Renal cortical epithelial cell (primary cell): ENCODE results near the gene CYP27B1. TPM values are rescaled to one million over a fixed set of nuclear protein-coding genes. Genes with fewer than 3 reads are reported as not detected.

ENCODE experiments used
- DNase-seq: peaks from one replicate; pipeline ENCODE4 v3.0.0-alpha.2; 2011; ENCODE audit warnings: low read depth
- total RNA-seq: library from RNA; depleted of rRNA; stranded (reverse); fragments of >200 nt; gene quantifications from 2 replicates; pipeline ENCODE4 v1.2.3, GENCODE V29; 2014

The CYP27B1 gene
- total RNA-seq, 1 donor from 2014 or later = 0.50 TPM

DNA sequence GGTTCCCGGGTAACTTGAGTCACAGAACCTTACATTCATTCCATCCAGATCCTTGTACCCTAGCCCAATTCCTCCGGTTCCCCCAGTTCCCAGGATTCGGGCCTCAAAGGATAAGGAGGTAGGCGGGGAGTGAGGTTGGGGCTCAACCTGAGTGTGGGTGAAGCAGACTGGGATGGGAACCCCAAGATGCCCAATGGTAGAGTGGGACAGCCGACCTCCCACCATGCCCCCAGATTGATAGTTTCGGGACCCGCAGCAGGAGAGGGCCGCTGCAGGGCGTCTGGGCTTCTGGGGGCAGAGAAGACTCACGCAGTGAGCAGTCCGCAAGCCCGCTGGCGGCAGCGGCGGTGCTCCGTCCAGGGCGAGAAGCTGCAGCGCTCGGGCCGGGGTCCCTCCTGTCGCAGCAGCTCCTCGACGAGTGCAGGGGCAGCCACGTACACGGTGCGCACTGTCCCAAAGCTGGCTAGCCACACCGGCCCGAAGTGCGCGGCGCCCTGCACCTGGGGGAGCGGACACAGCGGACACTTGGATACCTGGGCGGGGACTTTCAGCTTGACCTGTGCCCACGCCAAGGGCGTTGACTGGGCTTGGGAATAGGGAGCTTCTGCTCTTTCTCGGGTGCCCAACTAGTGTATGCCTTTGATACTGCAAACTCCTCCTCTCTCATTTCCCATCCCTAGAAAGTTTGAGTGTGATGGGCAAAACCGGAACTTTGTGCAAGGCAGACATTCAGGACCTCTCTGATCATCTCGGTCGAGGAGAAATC, 997 bp downstream of the CYP27B1 start:
- DNase-seq = no peak

DNA sequence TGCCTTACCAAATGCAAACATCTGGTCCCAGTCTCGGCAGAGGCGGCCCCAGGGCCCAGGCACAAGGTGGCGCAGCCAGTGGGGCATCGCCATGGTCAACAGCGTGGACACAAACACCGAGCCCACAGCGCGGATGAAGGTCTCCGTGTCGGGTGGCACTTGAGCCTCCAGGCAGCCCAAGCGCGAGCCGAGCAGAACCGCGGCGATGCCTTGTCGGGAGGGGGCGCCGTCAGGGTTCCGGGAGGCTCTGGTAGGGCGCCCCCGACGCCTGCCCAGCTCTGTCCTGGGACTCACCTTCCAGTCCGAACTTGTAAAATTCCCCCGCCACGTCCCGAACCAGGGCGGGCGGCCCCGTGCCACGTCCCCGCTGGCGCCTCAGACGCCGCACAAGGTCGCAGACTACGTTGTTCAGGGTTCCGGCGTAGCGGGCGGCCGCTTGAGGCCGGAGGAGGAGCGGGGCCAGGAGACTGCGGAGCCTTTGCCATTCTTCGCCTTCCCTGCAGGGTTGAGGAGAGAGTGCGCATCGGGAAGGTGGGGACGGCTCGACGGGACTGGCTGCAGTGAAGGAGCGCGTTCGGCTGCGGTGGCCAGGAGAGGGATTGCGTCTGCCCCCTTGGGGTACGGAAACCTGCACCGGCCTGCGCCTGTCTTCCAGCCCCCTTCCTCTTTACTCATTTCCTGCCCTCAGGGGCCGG, 1.7 kb downstream of the CYP27B1 start:
- no peak for DNase-seq

DNA sequence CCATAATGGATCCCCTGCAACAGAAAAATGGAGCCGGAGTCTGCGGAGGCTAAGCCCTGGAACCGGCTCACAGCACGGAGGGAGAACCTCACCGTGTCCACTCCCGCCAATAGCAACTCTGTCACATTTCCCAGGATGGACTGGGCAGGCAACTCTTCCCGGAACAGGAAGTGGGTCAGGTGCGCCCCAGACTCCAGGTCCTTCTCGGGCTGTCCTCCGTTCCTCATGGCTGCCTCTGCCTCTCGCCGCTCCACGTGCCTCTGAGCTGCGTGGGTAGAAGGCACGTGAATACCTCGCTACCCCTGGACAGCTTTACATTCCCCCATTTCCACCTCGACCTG, 2.2 kb downstream of the CYP27B1 start:
- no peak for DNase-seq

DNA sequence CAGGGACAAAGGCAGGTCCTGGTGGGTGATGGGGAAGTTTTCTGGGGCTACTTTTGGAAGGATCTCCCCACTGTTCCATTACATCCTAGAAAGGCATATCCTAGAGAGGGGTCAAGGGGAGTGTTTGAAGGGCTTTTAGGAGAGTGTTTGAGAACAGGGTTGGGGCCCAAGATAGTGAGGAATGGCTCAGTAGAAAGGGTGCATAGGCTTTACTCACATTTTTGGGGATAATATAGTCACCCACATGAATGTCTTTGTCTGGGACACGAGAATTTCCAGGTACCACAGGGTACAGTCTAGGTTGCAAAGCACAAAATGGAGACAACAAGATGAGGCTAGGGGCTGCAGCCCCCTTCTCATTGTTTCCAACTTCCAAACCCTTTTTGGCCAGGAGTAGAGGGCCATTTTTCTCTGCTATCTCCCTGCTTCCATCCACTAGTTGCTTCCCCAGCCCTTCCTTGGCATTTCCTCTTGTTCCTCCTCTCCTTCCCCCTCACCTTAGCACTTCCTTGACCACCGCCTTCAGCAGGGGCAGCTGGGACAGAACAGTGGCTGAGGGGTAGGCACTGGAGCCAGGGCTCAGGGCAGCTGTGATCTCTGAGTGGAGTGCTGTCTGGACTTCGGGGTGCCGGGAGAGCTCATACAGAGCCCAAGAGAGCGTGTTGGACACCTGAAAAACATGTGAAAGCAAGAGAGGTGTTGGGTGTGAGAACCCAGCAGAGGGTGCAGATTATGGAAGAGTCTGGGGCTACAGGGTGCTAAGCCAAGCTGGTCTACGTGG, 2.8 kb downstream of the CYP27B1 start:
- no peak for DNase-seq

DNA sequence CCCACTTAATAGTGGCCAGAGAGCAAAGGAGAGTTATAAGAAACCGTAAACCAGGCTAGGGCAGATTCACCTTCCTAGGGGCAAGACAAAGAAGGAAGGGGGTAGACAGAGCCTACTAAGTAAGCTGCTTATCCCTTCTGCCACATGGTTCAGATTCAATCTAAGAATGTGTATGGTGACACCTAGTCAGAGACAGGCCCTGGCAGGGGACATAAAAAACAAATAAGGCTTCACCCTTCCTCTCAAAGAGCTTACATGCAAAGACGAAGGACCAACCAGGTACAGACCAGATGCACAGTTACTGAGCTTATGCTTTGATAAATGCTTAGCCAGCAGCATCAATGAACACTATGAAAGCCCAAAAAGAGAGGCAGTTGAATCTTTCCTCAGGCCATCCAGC, 4.4 kb downstream of the CYP27B1 start:
- no peak for DNase-seq

DNA sequence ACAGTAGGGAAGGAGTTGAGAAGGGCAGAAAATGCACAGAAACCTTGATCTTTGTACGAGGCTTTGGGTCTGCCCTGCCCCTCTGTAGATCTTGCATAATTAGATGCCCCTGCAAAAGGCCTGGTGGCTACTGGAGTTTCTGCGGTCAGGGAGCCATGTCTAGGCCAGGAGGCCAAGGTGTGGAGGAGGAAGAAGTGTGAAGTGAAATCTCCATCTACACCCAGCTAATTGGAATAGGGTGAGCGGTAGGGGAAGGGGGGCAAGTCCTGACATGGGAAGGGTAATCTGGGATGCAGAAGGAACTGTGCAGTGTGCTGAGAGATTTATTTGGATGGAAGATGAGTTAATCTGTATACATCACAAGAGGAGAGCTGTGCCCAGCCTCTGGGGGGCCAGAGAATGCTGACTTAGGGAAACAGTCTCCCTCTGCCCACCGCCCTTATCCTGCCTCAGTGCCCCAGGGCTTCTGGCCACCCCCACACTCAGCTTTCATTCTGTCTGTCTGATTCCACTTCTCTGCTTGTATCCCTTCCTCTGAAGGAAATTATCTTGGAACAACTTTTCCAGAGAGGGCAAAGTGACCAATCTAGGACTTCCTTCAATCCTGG, 5.4 kb downstream of the CYP27B1 start:
- DNase-seq = no peak

DNA sequence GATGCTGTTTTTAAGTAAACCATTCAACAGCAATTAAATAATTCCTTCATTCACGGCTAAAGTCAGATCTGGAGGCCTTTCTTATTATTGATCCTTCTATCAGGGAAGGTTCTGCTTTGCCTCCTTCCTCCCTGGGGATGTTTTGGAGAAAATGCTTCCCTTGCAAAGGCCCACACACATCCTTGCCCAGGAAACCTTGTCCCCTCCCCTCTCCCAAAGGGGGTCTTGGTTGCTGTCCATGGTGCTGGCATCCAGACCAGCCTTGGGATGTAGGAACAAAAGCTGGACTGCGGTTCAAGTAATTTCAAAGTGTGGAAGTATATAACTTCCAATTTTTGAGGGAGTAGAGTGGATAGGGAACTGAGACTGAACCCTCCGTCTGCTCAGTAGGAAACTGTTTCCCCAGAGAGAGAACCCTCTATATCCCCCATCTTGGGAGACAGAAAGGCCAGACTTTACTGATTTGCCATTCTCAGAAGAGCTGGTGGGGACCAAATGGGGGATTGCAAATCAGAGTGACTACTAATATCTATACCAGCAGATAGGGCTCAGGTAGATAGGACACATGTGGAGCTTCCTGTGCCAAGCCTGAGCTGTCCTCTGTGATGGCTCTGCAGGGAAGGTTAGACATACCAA, 6.4 kb downstream of the CYP27B1 start:
- DNase-seq = no peak

DNA sequence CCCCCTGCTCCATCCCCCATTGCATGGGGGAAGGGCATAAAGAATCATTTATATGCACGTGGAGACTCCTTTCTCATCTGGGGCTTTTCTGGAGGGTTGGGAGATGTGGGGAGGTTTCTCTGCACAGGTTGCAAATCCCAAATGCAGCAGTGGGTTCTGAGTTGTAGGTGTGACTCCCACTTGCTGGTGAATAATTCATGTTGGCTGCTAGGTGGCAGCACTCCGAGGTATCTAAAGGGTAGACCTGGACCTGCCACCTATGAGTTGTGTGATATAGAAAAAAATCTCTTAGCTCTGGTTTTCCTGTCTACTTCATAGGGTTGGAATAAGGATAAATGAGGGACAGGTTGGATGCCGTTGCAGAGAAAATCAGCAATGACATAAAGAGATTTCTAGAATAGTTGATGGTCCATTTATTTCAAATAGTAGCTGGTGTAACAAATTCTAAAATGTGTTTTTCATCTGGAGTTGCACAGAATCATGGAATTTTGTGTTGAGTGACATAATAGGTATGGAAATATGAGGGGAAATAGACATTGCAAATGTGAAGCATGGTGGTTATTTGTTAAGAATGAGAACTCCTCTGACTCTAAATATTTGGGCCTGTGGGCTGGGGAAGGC, 7.4 kb downstream of the CYP27B1 start:
- peak; percentile 36 for DNase-seq

DNA sequence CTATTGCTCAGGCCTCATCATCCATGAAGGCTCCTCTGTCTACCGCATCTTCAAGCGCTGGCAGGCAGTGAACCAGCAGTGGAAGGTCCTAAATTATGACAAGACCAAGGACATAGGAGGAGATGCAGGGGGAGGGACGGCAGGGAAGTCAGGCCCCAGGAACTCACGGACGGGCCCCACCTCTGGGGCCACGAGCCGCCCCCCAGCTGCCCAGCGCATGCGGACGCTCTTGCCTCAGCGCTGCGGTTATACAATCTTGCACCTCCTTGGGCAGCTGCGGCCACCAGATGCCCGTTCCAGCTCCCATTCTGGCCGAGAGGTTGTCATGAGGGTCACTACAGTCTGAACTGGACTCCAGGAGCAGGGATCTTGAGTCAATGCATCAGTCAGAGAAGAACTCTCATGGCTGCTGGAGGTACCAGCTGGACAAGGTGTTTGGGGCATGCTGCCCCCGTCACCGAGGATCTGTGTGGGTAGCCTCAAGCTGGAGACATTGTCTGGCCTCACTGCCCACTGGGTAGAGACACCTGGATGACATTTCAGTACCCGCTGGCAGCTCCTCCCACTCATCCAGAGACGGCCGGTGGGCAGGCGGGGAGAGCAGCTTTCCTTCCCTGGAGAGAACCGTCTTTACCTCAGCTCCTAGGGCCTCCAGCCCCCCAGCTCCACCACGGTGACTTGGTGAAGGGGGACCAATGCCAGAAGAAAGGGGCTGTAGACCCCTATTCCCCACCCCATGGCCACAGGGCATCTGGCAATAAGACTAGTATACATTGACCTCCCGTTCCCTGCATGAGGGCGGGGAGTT, 8.1 kb downstream of the CYP27B1 start:
- DNase-seq = no peak

DNA sequence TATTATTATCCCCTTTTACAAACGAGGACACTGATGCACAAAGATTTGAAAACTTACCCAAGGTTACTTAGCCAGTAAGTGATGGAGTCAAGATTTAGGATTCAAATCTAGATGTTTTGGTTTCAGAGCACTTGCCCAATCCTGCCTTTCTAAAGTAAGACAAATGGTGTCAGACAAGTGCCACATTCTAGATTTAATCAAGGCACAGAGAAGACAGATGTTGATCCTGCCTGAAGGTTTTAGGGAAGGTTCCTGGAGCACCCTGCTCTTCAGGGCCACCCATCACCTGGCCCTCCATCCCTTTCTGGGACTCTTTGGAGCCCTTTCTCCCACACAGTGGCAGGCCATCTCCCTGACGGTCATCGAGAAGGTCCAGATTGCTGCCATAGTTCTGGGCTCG, 9.1 kb downstream of the CYP27B1 start:
- DNase-seq = no peak

DNA sequence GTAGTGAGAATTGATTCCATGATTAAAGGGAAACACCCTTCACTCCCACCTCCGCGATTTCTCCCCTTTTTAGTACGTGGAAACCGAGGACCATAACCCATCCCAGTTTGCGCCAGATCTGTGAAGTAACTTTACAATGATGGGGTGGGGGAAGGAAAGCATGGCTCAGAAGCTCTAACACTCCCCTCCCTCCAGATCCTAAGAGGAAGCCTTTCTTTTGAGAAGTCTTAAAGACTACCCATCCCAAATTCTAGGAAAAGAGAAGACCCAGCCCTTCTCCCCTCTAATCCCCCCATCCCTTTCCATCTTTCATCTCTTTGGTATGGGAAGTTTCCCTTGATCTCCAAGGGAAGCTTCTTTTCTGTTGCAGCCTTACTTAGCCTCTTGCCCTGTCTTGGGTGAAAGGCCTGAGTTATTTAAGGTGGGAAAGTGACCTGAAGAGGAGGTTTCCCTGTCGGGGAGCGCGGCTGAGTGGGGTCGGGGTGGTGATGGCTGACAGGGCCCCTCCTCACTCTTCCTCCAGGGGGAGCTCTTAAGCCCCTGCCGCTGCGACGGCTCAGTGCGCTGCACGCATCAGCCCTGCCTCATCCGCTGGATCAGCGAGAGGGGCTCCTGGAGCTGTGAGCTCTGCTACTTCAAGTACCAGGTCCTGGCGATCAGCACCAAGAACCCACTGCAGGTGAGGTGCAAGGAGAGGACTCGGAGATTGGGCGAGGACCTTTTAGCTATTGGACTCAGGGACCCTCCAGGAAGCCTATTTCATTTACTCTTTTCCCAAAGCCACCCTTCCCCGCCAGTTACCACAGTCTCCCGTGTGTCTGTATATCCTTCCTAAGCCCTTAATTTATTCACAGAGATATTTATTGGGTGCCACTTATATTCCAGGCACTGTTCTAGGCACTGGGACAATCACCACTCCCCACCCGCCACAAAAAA, 10.2 kb downstream of the CYP27B1 start:
- no peak for DNase-seq

DNA sequence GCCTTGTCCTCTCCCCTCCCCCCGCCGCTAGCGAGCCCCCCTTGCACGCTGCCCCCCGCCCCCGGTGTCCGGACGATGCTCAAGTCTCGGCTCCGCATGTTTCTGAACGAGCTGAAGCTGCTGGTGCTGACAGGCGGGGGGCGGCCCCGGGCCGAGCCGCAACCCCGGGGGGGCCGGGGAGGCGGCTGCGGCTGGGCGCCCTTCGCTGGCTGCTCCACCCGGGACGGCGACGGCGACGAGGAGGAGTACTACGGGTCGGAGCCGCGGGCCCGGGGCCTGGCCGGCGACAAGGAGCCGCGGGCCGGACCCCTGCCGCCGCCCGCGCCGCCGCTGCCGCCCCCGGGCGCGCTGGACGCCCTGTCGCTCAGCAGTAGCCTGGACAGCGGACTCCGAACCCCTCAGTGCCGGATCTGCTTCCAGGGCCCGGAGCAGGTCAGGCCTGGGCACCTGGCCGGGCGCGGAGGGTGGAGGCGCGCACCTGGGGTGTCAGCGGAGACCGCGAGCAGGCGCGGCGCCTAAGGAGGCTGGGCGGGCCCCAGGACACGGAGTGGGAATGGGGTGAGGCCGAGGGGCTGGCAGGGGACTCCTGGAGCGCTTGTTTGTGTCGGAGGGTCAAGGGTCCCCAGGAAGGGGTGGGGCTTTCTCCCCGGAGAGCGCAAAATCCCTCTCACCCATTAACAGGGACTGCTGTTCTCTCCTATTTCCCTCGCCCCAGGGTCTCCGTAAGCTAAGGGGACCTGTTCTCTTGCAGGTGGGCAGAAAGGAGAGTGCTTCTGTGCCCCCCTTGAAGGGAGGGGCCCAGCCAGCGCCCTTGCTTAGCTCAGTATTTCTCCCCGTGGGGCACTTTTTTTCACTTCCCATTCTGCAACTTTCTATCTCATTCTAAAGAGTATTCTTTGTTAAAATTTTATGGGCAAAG, 11.2 kb downstream of the CYP27B1 start:
- no peak for DNase-seq

DNA sequence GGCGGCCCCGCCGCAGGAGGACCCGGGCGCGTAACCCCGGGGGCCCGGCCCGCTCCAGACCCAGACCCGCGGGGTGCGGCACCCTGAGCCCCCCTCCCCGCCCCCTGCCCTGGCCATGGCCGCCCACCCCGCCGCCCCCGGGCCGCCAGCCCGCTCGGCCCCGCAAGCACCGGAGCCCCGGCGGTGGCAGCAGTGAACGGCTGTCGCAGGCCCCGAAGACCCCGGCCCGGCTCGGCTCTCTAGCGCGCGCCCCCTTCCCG, 11.8 kb downstream of the CYP27B1 start:
- no peak for DNase-seq

DNA sequence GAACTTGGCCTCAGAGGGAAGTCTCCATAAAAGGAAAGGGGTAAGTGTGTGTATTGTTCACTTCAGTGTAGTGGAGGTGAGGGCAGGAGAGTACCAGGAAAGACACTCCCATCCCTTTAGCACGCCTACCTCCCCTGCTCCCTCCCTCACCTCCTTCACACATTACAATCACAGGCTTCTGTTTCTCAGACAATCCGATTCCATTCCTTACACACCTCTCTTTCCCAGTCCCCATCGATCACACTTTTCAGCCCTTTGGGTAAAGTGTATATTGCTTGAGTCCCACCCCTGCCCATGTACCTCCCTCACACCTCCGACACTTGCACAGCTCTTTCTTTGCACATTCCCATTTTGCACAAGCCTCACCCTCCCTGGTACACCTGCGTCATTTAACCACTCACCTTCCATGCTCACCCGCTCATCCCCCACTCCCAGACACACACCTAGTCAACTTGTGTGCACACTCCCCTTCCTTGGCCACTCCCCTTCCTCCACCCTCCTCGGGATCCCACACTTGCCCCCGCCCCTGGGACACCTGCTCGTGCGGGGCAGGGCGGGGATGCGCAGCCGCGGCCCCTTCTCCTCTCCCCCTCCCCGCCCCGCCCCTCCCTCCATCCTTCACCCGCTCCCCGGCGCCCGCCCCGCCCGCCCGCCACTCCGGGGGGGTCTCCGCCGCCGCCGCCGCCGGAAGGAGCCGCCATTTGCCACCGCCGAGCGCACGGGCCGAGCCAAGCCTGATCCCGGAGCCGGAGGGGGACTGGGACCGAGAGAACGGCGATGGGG, 12.3 kb downstream of the CYP27B1 start, which contains the start of gene MARCHF9:
TSS of gene MARCHF9 (plus strand) at position 693 of the 783 bp plus-strand sequence. CDS start 426 bp downstream, outside the sequence.
- DNase-seq = peak; percentile 62

DNA sequence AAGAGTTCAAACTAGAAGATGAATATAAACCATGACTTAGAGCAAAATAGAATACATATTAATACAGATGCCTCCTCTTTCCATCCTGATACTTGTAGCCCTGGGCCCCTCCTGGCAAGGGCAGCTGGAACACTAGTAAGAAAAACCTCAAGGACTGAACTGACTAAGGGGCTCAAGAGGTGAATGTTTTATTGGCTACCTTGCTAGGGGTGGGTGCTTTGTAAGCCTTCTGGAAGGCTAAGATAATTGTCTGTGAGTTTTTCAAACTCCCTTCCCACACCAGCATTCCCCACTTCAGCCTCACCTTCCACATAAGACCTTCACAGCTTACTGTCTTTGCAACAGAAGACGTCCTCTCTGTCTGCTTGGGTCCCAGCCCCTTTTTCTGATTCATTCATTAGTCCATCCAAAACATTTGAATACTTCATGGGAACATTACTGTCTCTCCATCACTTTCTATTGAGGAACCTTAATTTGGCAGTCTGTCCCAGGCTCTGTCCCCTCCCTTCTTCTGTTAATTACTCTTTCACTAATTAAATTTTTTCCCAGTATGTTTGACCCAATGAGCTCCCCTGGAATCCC, 13.0 kb downstream of the CYP27B1 start:
- DNase-seq = no peak

DNA sequence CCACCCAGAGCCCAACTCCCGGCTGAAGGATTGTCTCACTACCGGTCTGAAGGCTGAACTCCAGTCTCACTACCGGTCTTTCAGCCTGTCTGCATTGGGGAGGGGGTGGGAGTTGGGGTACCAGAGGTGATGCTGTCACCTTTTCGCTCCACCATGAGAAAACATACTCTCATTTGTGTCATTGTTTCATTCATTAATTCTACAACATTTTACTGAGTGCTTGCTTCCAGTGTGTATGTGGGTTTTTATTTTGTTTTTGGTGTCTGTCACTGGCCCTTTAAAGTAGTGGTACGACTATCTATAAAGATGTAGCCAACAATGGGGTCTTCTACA, 14.2 kb downstream of the CYP27B1 start:
- no peak for DNase-seq
